GM23338 (cell line): ENCODE data around the gene RFNG.

ENCODE experiments used
- CREB1 ChIP-seq: fragments of 250-450 bp; sonication (Bioruptor Pico); IDR thresholded peaks from 2 replicates; pipeline ENCODE4 v1.5.0; 2020; ENCODE audit warnings: low read depth, mild to moderate bottlenecking, moderate library complexity
- ETS1 ChIP-seq: IDR thresholded peaks from 2 replicates; pipeline ENCODE4 v1.6.1; 2016; ENCODE audit warnings: antibody characterized with exemption
- EZH2 ChIP-seq: fragments of 200-600 bp; sonication (generic); IDR thresholded peaks from one replicate; pipeline ENCODE4 v1.8.0; 2017; ENCODE audit warnings: antibody characterized with exemption, mild to moderate bottlenecking, low read depth; ENCODE audit not compliant: unreplicated experiment
- EZH2phosphoT487 ChIP-seq: fragments of 200-600 bp; sonication (generic); IDR thresholded peaks from one replicate; pipeline ENCODE4 v1.8.1; 2018; ENCODE audit warnings: antibody characterized with exemption; ENCODE audit not compliant: unreplicated experiment
- JUNB ChIP-seq: IDR thresholded peaks from one replicate; pipeline ENCODE4 v1.6.1; 2016; ENCODE audit warnings: antibody characterized with exemption; ENCODE audit not compliant: unreplicated experiment
- NANOG ChIP-seq: IDR thresholded peaks from 2 replicates; pipeline ENCODE4 v1.6.1; 2016; ENCODE audit warnings: antibody characterized with exemption, borderline replicate concordance
- POLR2AphosphoS5 ChIP-seq: IDR thresholded peaks from 2 replicates; pipeline ENCODE4 v1.6.1; 2016; ENCODE audit warnings: antibody characterized with exemption, low read depth
- STAT1 ChIP-seq: IDR thresholded peaks from one replicate; pipeline ENCODE4 v1.6.1; 2016; ENCODE audit warnings: antibody characterized with exemption; ENCODE audit not compliant: unreplicated experiment
- ZNF114 ChIP-seq: fragments of 250-450 bp; sonication (Bioruptor Pico); IDR thresholded peaks from 2 replicates; pipeline ENCODE4 v1.5.0; 2020; ENCODE audit warnings: mild to moderate bottlenecking, moderate library complexity
- ZNF331 ChIP-seq: fragments of 250-450 bp; sonication (Bioruptor Pico); IDR thresholded peaks from 2 replicates; pipeline ENCODE4 v1.5.0; 2020; ENCODE audit warnings: low read depth, mild to moderate bottlenecking, moderate library complexity
- TF ChIP-seq, protein P1 (sequence below), 2 experiments: fragments of 200-600 bp in 1 of 2; sonication (generic) in 1 of 2; conservative IDR thresholded peaks; 2 replicates each; pipeline versions ENCODE4 v1.5.1 to v1.6.1; 2016 to 2017; ENCODE audit warnings: antibody characterized with exemption in 2 of 2, low read depth in 2 of 2, mild to moderate bottlenecking in 2 of 2, moderate library complexity in 1 of 2
- TF ChIP-seq, protein P2 (sequence below): IDR thresholded peaks from one replicate; pipeline ENCODE4 v1.6.1; 2018; ENCODE audit warnings: antibody characterized with exemption; ENCODE audit not compliant: unreplicated experiment

DNA sequence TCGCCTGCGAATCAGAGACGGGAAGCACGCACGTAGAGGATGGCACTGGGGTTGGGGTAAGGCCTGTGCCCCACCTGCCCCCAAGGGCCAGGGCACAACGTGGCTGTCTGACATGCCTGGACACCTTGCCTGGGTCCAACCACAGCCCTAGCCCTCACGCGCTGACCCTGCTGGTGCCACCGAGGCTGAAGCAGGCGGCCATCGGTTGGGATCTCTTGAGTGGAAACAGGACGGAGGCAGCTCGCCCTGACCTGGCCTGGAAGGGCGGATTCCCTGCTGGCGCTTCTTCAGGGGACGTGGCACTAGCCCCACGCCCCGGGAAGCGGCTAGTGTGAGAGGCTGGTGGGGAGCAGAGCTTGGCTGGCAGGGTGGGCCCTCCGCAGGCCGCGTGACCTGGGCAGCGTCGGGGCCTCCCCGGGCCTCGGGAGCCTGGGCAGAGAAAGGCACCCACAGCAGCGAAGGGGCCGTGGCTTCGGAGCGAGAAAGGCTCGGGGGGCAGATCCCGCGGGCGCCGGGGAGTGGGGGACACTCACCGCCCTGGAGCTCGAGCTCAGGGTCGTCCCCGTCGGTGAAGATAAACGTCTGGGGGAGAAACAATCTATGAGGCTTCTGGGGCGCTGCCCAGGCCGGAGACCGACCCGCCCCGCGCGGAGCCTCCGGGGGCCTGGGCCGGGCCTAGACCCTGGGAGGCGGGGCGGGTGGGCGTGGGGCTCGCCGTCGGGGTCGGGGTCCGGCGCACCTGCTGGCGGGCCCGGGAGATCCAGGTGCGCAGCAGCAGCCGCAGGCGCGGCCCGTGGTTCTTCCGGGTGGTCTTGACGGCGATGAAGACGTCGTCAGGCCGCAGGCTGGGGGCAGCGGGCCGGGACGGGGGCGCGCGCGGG lies 610 bp downstream of the RFNG start:
- TF ChIP-seq ETS1 = no peak
- no peak for TF ChIP-seq NANOG
- TF ChIP-seq, protein P1, sequence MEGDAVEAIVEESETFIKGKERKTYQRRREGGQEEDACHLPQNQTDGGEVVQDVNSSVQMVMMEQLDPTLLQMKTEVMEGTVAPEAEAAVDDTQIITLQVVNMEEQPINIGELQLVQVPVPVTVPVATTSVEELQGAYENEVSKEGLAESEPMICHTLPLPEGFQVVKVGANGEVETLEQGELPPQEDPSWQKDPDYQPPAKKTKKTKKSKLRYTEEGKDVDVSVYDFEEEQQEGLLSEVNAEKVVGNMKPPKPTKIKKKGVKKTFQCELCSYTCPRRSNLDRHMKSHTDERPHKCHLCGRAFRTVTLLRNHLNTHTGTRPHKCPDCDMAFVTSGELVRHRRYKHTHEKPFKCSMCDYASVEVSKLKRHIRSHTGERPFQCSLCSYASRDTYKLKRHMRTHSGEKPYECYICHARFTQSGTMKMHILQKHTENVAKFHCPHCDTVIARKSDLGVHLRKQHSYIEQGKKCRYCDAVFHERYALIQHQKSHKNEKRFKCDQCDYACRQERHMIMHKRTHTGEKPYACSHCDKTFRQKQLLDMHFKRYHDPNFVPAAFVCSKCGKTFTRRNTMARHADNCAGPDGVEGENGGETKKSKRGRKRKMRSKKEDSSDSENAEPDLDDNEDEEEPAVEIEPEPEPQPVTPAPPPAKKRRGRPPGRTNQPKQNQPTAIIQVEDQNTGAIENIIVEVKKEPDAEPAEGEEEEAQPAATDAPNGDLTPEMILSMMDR (conservative IDR thresholded peaks at IDR 0.05; ENCODE audit: low read depth in 2 of 2) = no peak
- TF ChIP-seq CREB1 = no peak
- no peak for TF ChIP-seq EZH2
- no peak for TF ChIP-seq EZH2phosphoT487
- TF ChIP-seq POLR2AphosphoS5 = no peak
- no peak for TF ChIP-seq JUNB
- TF ChIP-seq, protein P2, sequence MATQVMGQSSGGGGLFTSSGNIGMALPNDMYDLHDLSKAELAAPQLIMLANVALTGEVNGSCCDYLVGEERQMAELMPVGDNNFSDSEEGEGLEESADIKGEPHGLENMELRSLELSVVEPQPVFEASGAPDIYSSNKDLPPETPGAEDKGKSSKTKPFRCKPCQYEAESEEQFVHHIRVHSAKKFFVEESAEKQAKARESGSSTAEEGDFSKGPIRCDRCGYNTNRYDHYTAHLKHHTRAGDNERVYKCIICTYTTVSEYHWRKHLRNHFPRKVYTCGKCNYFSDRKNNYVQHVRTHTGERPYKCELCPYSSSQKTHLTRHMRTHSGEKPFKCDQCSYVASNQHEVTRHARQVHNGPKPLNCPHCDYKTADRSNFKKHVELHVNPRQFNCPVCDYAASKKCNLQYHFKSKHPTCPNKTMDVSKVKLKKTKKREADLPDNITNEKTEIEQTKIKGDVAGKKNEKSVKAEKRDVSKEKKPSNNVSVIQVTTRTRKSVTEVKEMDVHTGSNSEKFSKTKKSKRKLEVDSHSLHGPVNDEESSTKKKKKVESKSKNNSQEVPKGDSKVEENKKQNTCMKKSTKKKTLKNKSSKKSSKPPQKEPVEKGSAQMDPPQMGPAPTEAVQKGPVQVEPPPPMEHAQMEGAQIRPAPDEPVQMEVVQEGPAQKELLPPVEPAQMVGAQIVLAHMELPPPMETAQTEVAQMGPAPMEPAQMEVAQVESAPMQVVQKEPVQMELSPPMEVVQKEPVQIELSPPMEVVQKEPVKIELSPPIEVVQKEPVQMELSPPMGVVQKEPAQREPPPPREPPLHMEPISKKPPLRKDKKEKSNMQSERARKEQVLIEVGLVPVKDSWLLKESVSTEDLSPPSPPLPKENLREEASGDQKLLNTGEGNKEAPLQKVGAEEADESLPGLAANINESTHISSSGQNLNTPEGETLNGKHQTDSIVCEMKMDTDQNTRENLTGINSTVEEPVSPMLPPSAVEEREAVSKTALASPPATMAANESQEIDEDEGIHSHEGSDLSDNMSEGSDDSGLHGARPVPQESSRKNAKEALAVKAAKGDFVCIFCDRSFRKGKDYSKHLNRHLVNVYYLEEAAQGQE = no peak
- no peak for TF ChIP-seq ZNF331
- no peak for TF ChIP-seq STAT1
- no peak for TF ChIP-seq ZNF114 (CRISPR knock-in tag)
